ENCODE measurements around the gene SLIT1.

Gene SLIT1

DNA sequence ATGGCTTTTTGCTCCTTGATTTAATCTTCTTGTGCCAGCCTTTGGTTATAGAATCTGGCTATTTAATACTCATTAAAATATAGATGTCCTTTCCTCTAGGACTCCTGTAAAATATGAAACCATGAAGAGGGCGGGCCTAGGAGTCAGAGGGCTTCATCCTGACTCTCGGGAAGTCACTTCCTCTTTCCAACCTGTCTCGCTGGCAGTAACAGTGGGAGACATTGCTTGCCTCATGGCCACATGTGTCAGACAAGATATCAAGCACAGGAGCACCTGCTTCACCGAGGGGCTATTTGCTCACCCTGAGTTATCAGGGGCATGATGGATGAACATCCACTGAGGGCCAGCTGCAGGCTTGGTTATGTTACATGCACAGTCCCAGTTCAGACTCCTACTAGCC is 31.0 kb downstream of the SLIT1 start:
- TF ChIP-seq FOXP2 (optimal IDR thresholded peaks at IDR 0.05; ENCODE audit: borderline replicate concordance, extremely low read depth, extremely low read length, insufficient read depth) = no peak
- TF ChIP-seq TAF1 (IDR thresholded peaks at IDR 0.05; ENCODE audit: borderline replicate concordance, insufficient read depth, low read length) = no peak

DNA sequence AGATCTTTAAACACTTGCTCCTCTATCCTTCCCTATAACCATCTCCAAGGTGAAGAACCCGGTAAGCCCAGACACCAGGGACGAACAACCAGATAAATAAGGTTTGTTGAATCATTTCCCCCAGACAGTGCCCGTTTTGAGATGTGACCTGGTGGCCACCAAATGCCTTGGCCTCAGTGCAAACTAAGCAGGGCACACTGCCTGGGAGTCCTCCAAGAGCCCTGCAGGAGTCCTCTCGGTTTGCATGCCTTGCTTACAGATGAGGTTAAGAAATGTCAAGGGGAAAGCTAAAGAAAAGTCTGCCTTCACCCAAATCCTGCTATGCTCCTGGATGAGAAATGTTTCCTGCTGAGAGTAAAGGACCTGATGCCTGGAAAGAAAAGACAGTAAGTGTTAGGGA is 31.6 kb downstream of the SLIT1 start:
- TF ChIP-seq SIN3A (IDR thresholded peaks at IDR 0.05; ENCODE audit: borderline replicate concordance, insufficient read depth, low read length) = no peak
- no peak for TF ChIP-seq FOXP2 (optimal IDR thresholded peaks at IDR 0.05; ENCODE audit: borderline replicate concordance, extremely low read depth, extremely low read length, insufficient read depth)
- TF ChIP-seq POLR2AphosphoS5 (IDR thresholded peaks at IDR 0.05; ENCODE audit: low read depth, low read length) = no peak
- TF ChIP-seq, protein P1, sequence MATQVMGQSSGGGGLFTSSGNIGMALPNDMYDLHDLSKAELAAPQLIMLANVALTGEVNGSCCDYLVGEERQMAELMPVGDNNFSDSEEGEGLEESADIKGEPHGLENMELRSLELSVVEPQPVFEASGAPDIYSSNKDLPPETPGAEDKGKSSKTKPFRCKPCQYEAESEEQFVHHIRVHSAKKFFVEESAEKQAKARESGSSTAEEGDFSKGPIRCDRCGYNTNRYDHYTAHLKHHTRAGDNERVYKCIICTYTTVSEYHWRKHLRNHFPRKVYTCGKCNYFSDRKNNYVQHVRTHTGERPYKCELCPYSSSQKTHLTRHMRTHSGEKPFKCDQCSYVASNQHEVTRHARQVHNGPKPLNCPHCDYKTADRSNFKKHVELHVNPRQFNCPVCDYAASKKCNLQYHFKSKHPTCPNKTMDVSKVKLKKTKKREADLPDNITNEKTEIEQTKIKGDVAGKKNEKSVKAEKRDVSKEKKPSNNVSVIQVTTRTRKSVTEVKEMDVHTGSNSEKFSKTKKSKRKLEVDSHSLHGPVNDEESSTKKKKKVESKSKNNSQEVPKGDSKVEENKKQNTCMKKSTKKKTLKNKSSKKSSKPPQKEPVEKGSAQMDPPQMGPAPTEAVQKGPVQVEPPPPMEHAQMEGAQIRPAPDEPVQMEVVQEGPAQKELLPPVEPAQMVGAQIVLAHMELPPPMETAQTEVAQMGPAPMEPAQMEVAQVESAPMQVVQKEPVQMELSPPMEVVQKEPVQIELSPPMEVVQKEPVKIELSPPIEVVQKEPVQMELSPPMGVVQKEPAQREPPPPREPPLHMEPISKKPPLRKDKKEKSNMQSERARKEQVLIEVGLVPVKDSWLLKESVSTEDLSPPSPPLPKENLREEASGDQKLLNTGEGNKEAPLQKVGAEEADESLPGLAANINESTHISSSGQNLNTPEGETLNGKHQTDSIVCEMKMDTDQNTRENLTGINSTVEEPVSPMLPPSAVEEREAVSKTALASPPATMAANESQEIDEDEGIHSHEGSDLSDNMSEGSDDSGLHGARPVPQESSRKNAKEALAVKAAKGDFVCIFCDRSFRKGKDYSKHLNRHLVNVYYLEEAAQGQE (IDR thresholded peaks at IDR 0.05; ENCODE audit: insufficient read depth in 1 of 2, low read depth in 2 of 2, low read length in 2 of 2) = no peak
- TF ChIP-seq TAF1 (IDR thresholded peaks at IDR 0.05; ENCODE audit: borderline replicate concordance, insufficient read depth, low read length) = no peak

DNA sequence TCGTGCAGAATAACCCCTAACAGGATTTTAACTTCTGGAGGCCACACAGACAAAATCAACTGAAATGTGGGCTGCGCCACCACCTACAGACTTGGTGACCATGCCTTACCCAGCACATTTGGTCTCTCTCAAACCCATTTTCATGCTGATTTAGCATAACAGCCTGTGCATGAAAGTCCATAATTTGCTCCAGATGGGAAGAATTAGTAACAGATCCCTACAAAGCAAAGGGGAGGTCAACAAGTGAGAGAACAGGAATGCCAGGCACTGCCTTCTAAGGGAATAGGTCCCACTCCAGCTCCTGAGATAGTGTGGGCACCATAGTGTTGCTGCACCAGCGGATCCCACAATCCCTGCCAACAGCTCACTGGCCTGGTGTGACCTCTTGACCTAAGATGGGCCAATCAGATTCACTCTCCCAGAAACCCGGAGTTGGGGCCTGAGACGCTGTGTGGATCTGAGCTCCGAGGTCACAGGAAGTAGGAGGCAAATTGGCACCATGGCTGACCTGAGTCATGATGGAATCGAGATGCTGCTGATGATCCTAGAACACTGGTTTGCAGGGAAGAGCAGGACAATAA is 32.4 kb downstream of the SLIT1 start:
- TF ChIP-seq POLR2AphosphoS5 (IDR thresholded peaks at IDR 0.05; ENCODE audit: low read depth, low read length) = no peak
- no peak for TF ChIP-seq SIN3A (IDR thresholded peaks at IDR 0.05; ENCODE audit: borderline replicate concordance, insufficient read depth, low read length)
- no peak for TF ChIP-seq TAF1 (IDR thresholded peaks at IDR 0.05; ENCODE audit: borderline replicate concordance, insufficient read depth, low read length)
- TF ChIP-seq, protein P1 (IDR thresholded peaks at IDR 0.05; ENCODE audit: insufficient read depth in 1 of 2, low read depth in 2 of 2, low read length in 2 of 2) = no peak
- no peak for TF ChIP-seq FOXP2 (optimal IDR thresholded peaks at IDR 0.05; ENCODE audit: borderline replicate concordance, extremely low read depth, extremely low read length, insufficient read depth)

DNA sequence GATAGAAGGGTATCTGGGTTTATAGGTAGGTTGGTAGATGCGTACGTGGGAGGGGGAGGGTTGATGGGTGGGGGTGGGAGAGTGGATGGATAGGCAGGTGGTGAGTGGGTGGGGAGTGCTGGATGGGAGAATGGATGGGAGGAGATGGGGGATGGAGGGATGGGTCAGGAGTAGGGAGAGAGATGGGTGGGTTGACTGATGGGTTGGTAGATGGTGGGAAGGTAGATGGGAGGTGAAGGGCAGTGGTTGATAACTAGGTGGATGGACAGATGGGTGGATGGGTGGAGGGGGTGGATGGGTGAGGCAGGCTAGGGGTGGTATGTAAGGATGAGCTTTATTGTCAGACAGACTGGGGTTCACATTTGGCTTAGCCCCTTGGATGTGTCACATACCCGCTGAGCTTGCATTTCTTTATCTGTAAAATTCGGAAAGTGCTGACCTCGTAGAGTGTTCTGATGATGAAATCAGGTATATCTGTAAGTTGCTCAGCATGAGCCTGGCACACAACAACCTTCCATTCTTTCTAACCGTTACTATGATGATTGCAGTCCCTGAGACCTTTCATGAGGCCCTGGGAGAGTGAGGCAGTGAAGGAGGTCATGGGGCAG is 34.3 kb downstream of the SLIT1 start:
- TF ChIP-seq FOXP2 (optimal IDR thresholded peaks at IDR 0.05; ENCODE audit: borderline replicate concordance, extremely low read depth, extremely low read length, insufficient read depth) (no peak), POLR2AphosphoS5 (IDR thresholded peaks at IDR 0.05; ENCODE audit: low read depth, low read length) (no peak), SIN3A (IDR thresholded peaks at IDR 0.05; ENCODE audit: borderline replicate concordance, insufficient read depth, low read length) (no peak), TAF1 (IDR thresholded peaks at IDR 0.05; ENCODE audit: borderline replicate concordance, insufficient read depth, low read length) (no peak)
- TF ChIP-seq, protein P1 (IDR thresholded peaks at IDR 0.05; ENCODE audit: insufficient read depth in 1 of 2, low read depth in 2 of 2, low read length in 2 of 2) = no peak

DNA sequence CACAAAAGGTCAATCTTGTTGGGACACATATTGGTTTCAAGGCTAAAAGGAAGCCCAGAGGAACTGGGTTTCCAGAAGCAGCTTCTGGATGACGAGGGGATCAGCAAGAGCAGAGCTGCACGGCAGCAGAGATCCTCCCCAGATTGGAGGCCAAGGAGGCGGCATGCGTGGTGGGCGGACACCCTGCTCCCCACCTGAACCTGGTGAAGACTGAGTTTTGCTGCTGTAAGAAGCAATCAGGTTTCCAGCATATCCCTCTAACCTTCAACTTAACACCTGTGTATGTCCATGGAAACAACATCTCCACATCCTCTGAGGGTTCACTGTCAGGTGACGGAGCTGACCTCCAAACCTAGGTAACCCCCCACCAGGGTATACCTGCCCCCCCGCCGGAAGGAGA is 35.1 kb downstream of the SLIT1 start:
- TF ChIP-seq FOXP2 (optimal IDR thresholded peaks at IDR 0.05; ENCODE audit: borderline replicate concordance, extremely low read depth, extremely low read length, insufficient read depth) = no peak
- TF ChIP-seq, protein P1 (IDR thresholded peaks at IDR 0.05; ENCODE audit: insufficient read depth in 1 of 2, low read depth in 2 of 2, low read length in 2 of 2) = no peak
- TF ChIP-seq POLR2AphosphoS5 (IDR thresholded peaks at IDR 0.05; ENCODE audit: low read depth, low read length) = no peak
- no peak for TF ChIP-seq SIN3A (IDR thresholded peaks at IDR 0.05; ENCODE audit: borderline replicate concordance, insufficient read depth, low read length)
- no peak for TF ChIP-seq TAF1 (IDR thresholded peaks at IDR 0.05; ENCODE audit: borderline replicate concordance, insufficient read depth, low read length)
